HCT116 (cell line): ENCODE measurements around the gene CYSTM1. TPM values are rescaled to one million over a fixed set of nuclear protein-coding genes. Genes with fewer than 3 reads are reported as not detected.

Source experiments
- ATAC-seq: fragments of 200-7000 bp; cut with Tn5 transposase; 2 replicates; pipeline ENCODE4 v1.9.1; 2020; ENCODE audit warnings: mild to moderate bottlenecking, moderate library complexity
- BruUV-seq: library from RNA; stranded (reverse); fragments of 400-500 nt; replicated peaks from 2 replicates; lab custom pipeline; 2021; lab: Mats Ljungman, UMichigan
- CTCF ChIA-PET: fragments of 300-600 bp; sonication (Branson Sonifier 250); formaldehyde crosslinking; loops from one replicate; lab custom pipeline; 2021; ENCODE audit warnings: antibody characterized with exemption; lab: Charles Lee
- POLR2A ChIA-PET: fragments of 300-600, 350-600 bp; sonication (Branson Sonifier 250); formaldehyde crosslinking; loops from one replicate; lab custom pipeline; 2021; ENCODE audit warnings: antibody characterized with exemption; lab: Charles Lee
- RAD21 ChIA-PET, 2 experiments: fragments of 300-600 bp; sonication (Branson Sonifier 250); formaldehyde crosslinking; loops; one replicate each; lab custom pipeline; 2023; ENCODE audit warnings: low total read pairs in 2 of 2; ENCODE audit not compliant: uncharacterized antibody in 2 of 2, unreplicated experiment in 2 of 2, low non-redundant PET in 1 of 2; lab: Charles Lee
- DNase-seq: peaks from one replicate; pipeline ENCODE4 v3.0.0-alpha.2; 2010; ENCODE audit warnings: low read depth, low spot score
- H2AFZ ChIP-seq: fragments of 200-600 bp; shearing (Covaris generic), sonication (generic); 2 replicates; pipeline ENCODE4 v1.6.1; 2017; ENCODE audit warnings: low read depth, mixed run types, mixed read lengths, antibody characterized with exemption, low read length; ENCODE audit not compliant: poor library complexity, severe bottlenecking
- H3K27ac ChIP-seq: 2 replicates; pipeline ENCODE4 v1.5.1; 2012; ENCODE audit warnings: low read depth, low read length
- H3K27me3 ChIP-seq: fragments of 200-600 bp; sonication (generic); 2 replicates; pipeline ENCODE4 v1.6.1; 2016; ENCODE audit warnings: mixed run types, low read length, mixed read lengths; ENCODE audit not compliant: insufficient read depth
- H3K36me3 ChIP-seq, 2 experiments: fragments of 200-500 bp in 1 of 2; fragments of 200-600 bp in 1 of 2; sonication (Bioruptor generic) in 1 of 2; sonication (generic) in 1 of 2; 2 replicates each; pipeline versions ENCODE4 v1.5.1 to v1.6.1; 2014 to 2016; ENCODE audit warnings: low read length in 2 of 2, inconsistent platforms in 1 of 2, mixed read lengths in 1 of 2, mixed run types in 1 of 2; ENCODE audit not compliant: insufficient read depth in 2 of 2, control insufficient read depth in 1 of 2
- H3K4me1 ChIP-seq, 2 experiments: fragments of 200-600 bp in 1 of 2; sonication (generic) in 1 of 2; 2 replicates each; pipeline versions ENCODE4 v1.5.1 to v1.6.1; 2012 to 2017; ENCODE audit warnings: low read length in 2 of 2, inconsistent platforms in 1 of 2, mild to moderate bottlenecking in 1 of 2, mixed read lengths in 1 of 2, mixed run types in 1 of 2, moderate library complexity in 1 of 2; ENCODE audit not compliant: insufficient read depth in 2 of 2, control insufficient read depth in 1 of 2
- H3K4me2 ChIP-seq: fragments of 200-600 bp; sonication (generic); 2 replicates; pipeline ENCODE4 v1.6.1; 2017; ENCODE audit warnings: mixed run types, low read length, mixed read lengths
- H3K4me3 ChIP-seq, 2 experiments: fragments of 200-600 bp in 1 of 2; sonication (generic) in 1 of 2; replicated peaks in 1 of 2; 2 replicates each; pipeline ENCODE4 v1.5.1; 2011 to 2016; ENCODE audit warnings: low read length in 2 of 2, control low read depth in 1 of 2, low read depth in 1 of 2, mild to moderate bottlenecking in 1 of 2, mixed read lengths in 1 of 2, mixed run types in 1 of 2
- H3K79me2 ChIP-seq: fragments of 200-600 bp; sonication (generic); 2 replicates; pipeline ENCODE4 v1.6.1; 2017; ENCODE audit warnings: mild to moderate bottlenecking, mixed run types, low read length, moderate library complexity, mixed read lengths; ENCODE audit not compliant: insufficient read depth
- H3K9ac ChIP-seq: fragments of 200-600 bp; sonication (generic); 2 replicates; pipeline ENCODE4 v1.6.1; 2016; ENCODE audit warnings: low read length, mixed read lengths
- H3K9me2 ChIP-seq: fragments of 200-600 bp; sonication (generic), shearing (Covaris generic); 2 replicates; pipeline ENCODE4 v1.6.1; 2017; ENCODE audit warnings: mixed run types, mild to moderate bottlenecking, moderate library complexity; ENCODE audit not compliant: insufficient read depth
- H3K9me3 ChIP-seq, 2 experiments: fragments of 200-500 bp in 1 of 2; fragments of 200-600 bp in 1 of 2; sonication (Bioruptor generic) in 1 of 2; sonication (generic) in 1 of 2; 2 replicates each; pipeline ENCODE4 v1.6.1; 2014 to 2017; ENCODE audit warnings: low read length in 2 of 2, mixed read lengths in 2 of 2, inconsistent platforms in 1 of 2, low read depth in 1 of 2, mild to moderate bottlenecking in 1 of 2, mixed run types in 1 of 2, moderate library complexity in 1 of 2; ENCODE audit not compliant: control insufficient read depth in 1 of 2, insufficient read depth in 1 of 2
- H4K20me1 ChIP-seq: fragments of 200-600 bp; sonication (generic), shearing (Covaris generic); 2 replicates; pipeline ENCODE4 v1.6.1; 2017; ENCODE audit warnings: mixed run types, mild to moderate bottlenecking, moderate library complexity; ENCODE audit not compliant: insufficient read depth
- ELF1 ChIP-seq: IDR thresholded peaks from 2 replicates; pipeline ENCODE4 v1.6.1; 2012; ENCODE audit warnings: low read depth, borderline replicate concordance
- EZH2 ChIP-seq: fragments of 200-600 bp; sonication (generic); IDR thresholded peaks from 2 replicates; pipeline ENCODE4 v1.6.1; 2017; ENCODE audit warnings: antibody characterized with exemption, mixed run types
- FOSL1 ChIP-seq: IDR thresholded peaks from 2 replicates; pipeline ENCODE4 v1.6.1; 2012; ENCODE audit warnings: low read depth
- JUND ChIP-seq: IDR thresholded peaks from 2 replicates; pipeline ENCODE4 v1.6.1; 2012
- POLR2AphosphoS5 ChIP-seq: IDR thresholded peaks from 2 replicates; pipeline ENCODE4 v1.6.1; 2011; ENCODE audit warnings: mild to moderate bottlenecking, low read depth, low read length, moderate library complexity
- REST ChIP-seq: IDR thresholded peaks from 2 replicates; pipeline ENCODE4 v1.6.1; 2012; ENCODE audit warnings: low read depth
- SP1 ChIP-seq: IDR thresholded peaks from 2 replicates; pipeline ENCODE4 v1.6.1; 2012; ENCODE audit warnings: low read depth
- ZFX ChIP-seq: fragments of 450-650 bp; IDR thresholded peaks from 2 replicates; pipeline ENCODE4 v1.6.1; 2017
- intact Hi-C: fragments of 100-400 bp; cut with micrococcal nuclease; formaldehyde crosslinking; loops from 2 replicates; pipeline ENCODE4 v1.10.0; 2022
- total RNA-seq: library from RNA; stranded (reverse); gene quantifications from one replicate; pipeline ENCODE4 v1.2.1, GENCODE V29; 2021; ENCODE audit not compliant: unreplicated experiment
- TF ChIP-seq, protein P1 (sequence below): IDR thresholded peaks from 2 replicates; pipeline ENCODE4 v1.6.1; 2012
- TF ChIP-seq, protein P2 (sequence below), 3 experiments: fragments of 200-600 bp in 1 of 3; sonication (generic) in 1 of 3; IDR thresholded peaks in 2 of 3; conservative IDR thresholded peaks in 1 of 3; 2 replicates each; pipeline ENCODE4 v1.5.1; 2012 to 2017; ENCODE audit warnings: low read depth in 2 of 3, low read length in 2 of 3, antibody characterized with exemption in 1 of 3, borderline replicate concordance in 1 of 3, control low read depth in 1 of 3, mild to moderate bottlenecking in 1 of 3, mixed read lengths in 1 of 3, mixed run types in 1 of 3, moderate library complexity in 1 of 3; ENCODE audit not compliant: insufficient read depth in 1 of 3

Gene CYSTM1
- total RNA-seq, 1 experiment from 2014 or later = 56.0 TPM

GRCh38 chr5:140151144-140152021 lies 23.6 kb upstream of the CYSTM1 start:
- no peaks in the 10 kb centered on the region for H3K9me2 ChIP-seq
- H3K79me2 ChIP-seq = no peaks in the 10 kb centered on the region
- no peak overlapping the region for H3K4me2 ChIP-seq
- H2AFZ ChIP-seq = no peak overlapping the region
- no peak for DNase-seq
- no TSS peak for BruUV-seq
- POLR2A ChIA-PET = no interaction called here
- TF ChIP-seq, protein P1, sequence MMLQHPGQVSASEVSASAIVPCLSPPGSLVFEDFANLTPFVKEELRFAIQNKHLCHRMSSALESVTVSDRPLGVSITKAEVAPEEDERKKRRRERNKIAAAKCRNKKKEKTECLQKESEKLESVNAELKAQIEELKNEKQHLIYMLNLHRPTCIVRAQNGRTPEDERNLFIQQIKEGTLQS = no peak
- TF ChIP-seq POLR2AphosphoS5 (no peak), FOSL1 (no peak)
- TF ChIP-seq, all 23 proteins: peak for 0
- Histone ChIP-seq H3K27me3 (no peaks in the 10 kb centered on the region), H3K9me3 (no peaks in the 10 kb centered on the region), H3K36me3 (no peaks in the 10 kb centered on the region), H3K9ac (no peak overlapping the region), H3K4me3 (no peak overlapping the region), H4K20me1 (no peaks in the 10 kb centered on the region), H3K4me1 (peaks cover 0 to 15% of the 10 kb centered on the region in 2 experiments; a peak in 2 of 4 replicates), H3K27ac (no peak overlapping the region)
- ChIA-PET RAD21 (no interaction called here), CTCF (no interaction called here)
- intact Hi-C loops = loop anchor here (10.0 kb wide), 1 partner anchor 307 kb away; no protein-coding TSS in a partner anchor
- ATAC-seq = no peak

DNA sequence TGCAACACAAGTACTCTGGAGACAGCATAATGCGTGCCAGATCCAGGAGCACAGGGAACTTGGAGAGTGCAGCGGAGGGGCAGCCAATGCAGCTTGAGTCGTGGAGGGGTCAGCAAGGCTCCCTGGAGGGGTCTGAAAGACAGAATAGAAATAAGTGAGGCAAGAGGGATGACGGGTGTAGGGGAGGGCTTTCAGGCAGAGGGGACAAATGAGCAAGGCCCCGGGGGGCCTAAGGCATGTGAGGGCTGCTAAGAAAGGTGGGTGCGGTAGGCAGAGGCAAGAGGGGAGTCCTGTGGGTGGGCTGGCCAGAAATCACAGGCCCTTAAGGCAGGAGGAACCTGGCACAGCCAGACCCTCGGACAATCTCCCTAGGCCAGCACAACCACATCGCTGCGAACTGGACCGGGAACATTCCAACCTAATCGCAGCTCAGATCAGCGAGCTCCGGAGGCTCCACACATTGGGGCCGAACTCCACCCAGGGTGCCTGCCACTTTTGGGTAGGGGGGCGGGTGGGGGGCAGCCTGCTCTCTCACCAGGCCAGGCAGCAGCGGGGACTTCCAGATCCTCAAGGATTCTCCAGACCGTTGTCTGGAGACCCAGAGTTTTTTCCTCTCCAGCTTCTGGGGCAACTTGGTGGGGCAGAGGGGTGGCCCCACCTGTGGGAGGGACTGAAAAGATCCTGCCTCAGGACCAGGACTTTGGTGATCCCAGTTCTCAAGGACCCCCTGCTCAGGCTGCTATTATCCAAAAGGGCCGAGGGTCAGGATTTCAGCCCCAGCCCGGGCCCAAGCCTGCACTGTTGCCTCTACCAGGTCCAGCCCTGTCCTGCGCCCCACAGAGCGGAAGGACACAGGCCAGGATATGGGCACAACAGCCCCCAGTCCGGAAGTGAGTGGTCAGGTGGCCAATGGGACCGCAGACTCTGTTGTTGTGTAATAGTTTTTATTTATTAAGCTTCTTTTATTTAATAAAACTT lies 22.7 kb upstream of the CYSTM1 start:
- POLR2A ChIA-PET = no interaction called here
- intact Hi-C loops = loop anchor here (10.0 kb wide), 1 partner anchor 308 kb away; no protein-coding TSS in a partner anchor
- CTCF ChIA-PET = no interaction called here
- RAD21 ChIA-PET = no interaction called here
- BruUV-seq = no TSS peak
- H4K20me1 ChIP-seq = no peaks in the 10 kb centered on the region
- no peak overlapping the region for H3K27ac ChIP-seq
- H3K4me3 ChIP-seq = no peak overlapping the region
- H3K9me3 ChIP-seq = no peaks in the 10 kb centered on the region
- ATAC-seq (no peak), DNase-seq (no peak)
- H3K27me3 ChIP-seq = no peaks in the 10 kb centered on the region
- H2AFZ ChIP-seq = no peak overlapping the region
- H3K4me1 ChIP-seq = peaks cover 4 to 23% of the 10 kb centered on the region in 2 experiments; a peak in 3 of 4 replicates
- no peaks in the 10 kb centered on the region for H3K36me3 ChIP-seq
- H3K9me2 ChIP-seq = no peaks in the 10 kb centered on the region
- no peak overlapping the region for H3K4me2 ChIP-seq
- H3K79me2 ChIP-seq = no peaks in the 10 kb centered on the region
- no peak overlapping the region for H3K9ac ChIP-seq
- TF ChIP-seq JUND (no peak), EZH2 (no peak), REST (no peak), POLR2AphosphoS5 (no peak), ELF1 (no peak), ZFX (no peak), SP1 (no peak)
- TF ChIP-seq, protein P2, sequence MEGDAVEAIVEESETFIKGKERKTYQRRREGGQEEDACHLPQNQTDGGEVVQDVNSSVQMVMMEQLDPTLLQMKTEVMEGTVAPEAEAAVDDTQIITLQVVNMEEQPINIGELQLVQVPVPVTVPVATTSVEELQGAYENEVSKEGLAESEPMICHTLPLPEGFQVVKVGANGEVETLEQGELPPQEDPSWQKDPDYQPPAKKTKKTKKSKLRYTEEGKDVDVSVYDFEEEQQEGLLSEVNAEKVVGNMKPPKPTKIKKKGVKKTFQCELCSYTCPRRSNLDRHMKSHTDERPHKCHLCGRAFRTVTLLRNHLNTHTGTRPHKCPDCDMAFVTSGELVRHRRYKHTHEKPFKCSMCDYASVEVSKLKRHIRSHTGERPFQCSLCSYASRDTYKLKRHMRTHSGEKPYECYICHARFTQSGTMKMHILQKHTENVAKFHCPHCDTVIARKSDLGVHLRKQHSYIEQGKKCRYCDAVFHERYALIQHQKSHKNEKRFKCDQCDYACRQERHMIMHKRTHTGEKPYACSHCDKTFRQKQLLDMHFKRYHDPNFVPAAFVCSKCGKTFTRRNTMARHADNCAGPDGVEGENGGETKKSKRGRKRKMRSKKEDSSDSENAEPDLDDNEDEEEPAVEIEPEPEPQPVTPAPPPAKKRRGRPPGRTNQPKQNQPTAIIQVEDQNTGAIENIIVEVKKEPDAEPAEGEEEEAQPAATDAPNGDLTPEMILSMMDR (IDR thresholded peaks at IDR 0.05 in 2 of 3, conservative IDR thresholded peaks at IDR 0.05 in 1 of 3; ENCODE audit: borderline replicate concordance in 1 of 3, insufficient read depth in 1 of 3, low read depth in 2 of 3, low read length in 2 of 3) = no peak
